Calu3 (cell line): ENCODE results near the gene CDK16. TPM values are rescaled to one million over a fixed set of nuclear protein-coding genes. Genes with fewer than 3 reads are reported as not detected.

ENCODE experiments used
- BruUV-seq: library from RNA; stranded (reverse); fragments of 400-500 nt; replicated peaks from 2 replicates; lab custom pipeline; 2021; lab: Mats Ljungman, UMichigan
- CTCF ChIA-PET: fragments of 300-600 bp; sonication (Branson Sonifier 250); formaldehyde crosslinking; loops from one replicate; lab custom pipeline; 2022; ENCODE audit warnings: antibody characterized with exemption; lab: Charles Lee
- DNase-seq: peaks from one replicate; pipeline ENCODE4 v3.0.0; 2022
- H3K27ac Mint-ChIP-seq: one replicate; pipeline ENCODE4 v1.8.0; 2022; ENCODE audit warnings: mixed read lengths; ENCODE audit not compliant: unreplicated experiment
- H3K27me3 Mint-ChIP-seq: one replicate; pipeline ENCODE4 v1.8.0; 2022; ENCODE audit warnings: mixed read lengths; ENCODE audit not compliant: unreplicated experiment
- H3K36me3 Mint-ChIP-seq: one replicate; pipeline ENCODE4 v1.8.0; 2022; ENCODE audit warnings: mild to moderate bottlenecking, moderate library complexity, mixed read lengths; ENCODE audit not compliant: insufficient read depth, unreplicated experiment
- H3K4me1 Mint-ChIP-seq: one replicate; pipeline ENCODE4 v1.8.0; 2022; ENCODE audit warnings: mild to moderate bottlenecking, low read depth, mixed read lengths; ENCODE audit not compliant: unreplicated experiment
- H3K4me3 Mint-ChIP-seq: one replicate; pipeline ENCODE4 v1.8.0; 2022; ENCODE audit warnings: mild to moderate bottlenecking, low read depth, moderate library complexity, mixed read lengths; ENCODE audit not compliant: unreplicated experiment
- H3K9me3 Mint-ChIP-seq: one replicate; pipeline ENCODE4 v1.8.0; 2022; ENCODE audit warnings: low read depth, mixed read lengths; ENCODE audit not compliant: unreplicated experiment
- CTCF ChIP-seq: fragments of 200-600 bp; IDR thresholded peaks from one replicate; pipeline ENCODE4 v1.8.0; 2022; ENCODE audit warnings: antibody characterized with exemption; ENCODE audit not compliant: unreplicated experiment
- intact Hi-C: fragments of 100-400 bp; cut with micrococcal nuclease; formaldehyde crosslinking; loops from one replicate; pipeline ENCODE4 v1.10.0; 2022; ENCODE audit not compliant: unreplicated experiment
- total RNA-seq: library from RNA; stranded (reverse); gene quantifications from 2 replicates; pipeline ENCODE4 v1.2.3, GENCODE V29; 2022

CDK16 gene
- total RNA-seq, 1 experiment from 2014 or later, result 154 TPM

- BruUV-seq, result no TSS peak
- no peak for TF ChIP-seq CTCF
- Mint-ChIP-seq H3K27me3 (no peaks in the 10 kb centered on the region), H3K27ac (peak overlapping the region; percentile 86), H3K4me3 (peak overlapping the region; percentile 80), H3K9me3 (no peaks in the 10 kb centered on the region), H3K4me1 (peaks cover 18% of the 10 kb centered on the region), H3K36me3 (peaks cover 59% of the 10 kb centered on the region)
- intact Hi-C loops, result loop anchor here (10.0 kb wide), 1 partner anchor 829 kb away; no protein-coding TSS in a partner anchor
- CTCF ChIA-PET, result interaction anchor here (1.1 kb wide), 1 partner anchor 326 kb away, joined by 4 read pairs; no protein-coding TSS in a partner anchor
- no peak for DNase-seq
Measured at GRCh38 chrX:47196098-47196497, 22.4 kb upstream of the CDK16 start.

GRCh38 chrX:47197526-47197925 is 21.0 kb upstream of the CDK16 start:
- intact Hi-C loops, result loop anchor here (10.0 kb wide), 1 partner anchor 827 kb away; no protein-coding TSS in a partner anchor
- Mint-ChIP-seq H3K4me1 (peaks cover 18% of the 10 kb centered on the region), H3K9me3 (no peaks in the 10 kb centered on the region), H3K4me3 (no peak overlapping the region), H3K27ac (no peak overlapping the region), H3K36me3 (peaks cover 68% of the 10 kb centered on the region), H3K27me3 (no peaks in the 10 kb centered on the region)
- CTCF ChIA-PET, result no interaction called here
- no TSS peak for BruUV-seq
- TF ChIP-seq CTCF, result no peak
- DNase-seq, result no peak

- Mint-ChIP-seq H3K27me3 (no peaks in the 10 kb centered on the region), H3K36me3 (peaks cover 71% of the 10 kb centered on the region), H3K9me3 (no peaks in the 10 kb centered on the region), H3K4me1 (peaks cover 18% of the 10 kb centered on the region), H3K4me3 (no peak overlapping the region), H3K27ac (no peak overlapping the region)
- no TSS peak for BruUV-seq
- no peak for TF ChIP-seq CTCF
- DNase-seq, result no peak
- intact Hi-C loops, result loop anchor here (10.0 kb wide), 1 partner anchor 827 kb away; no protein-coding TSS in a partner anchor
- CTCF ChIA-PET, result no interaction called here
Measured at GRCh38 chrX:47198026-47198686, 20.3 kb upstream of the CDK16 start.

- no peak overlapping the region for H3K4me3 Mint-ChIP-seq
- no peaks in the 10 kb centered on the region for H3K9me3 Mint-ChIP-seq
- peaks cover 71% of the 10 kb centered on the region for H3K36me3 Mint-ChIP-seq
- no peak for DNase-seq
- TF ChIP-seq CTCF, result no peak
- intact Hi-C loops, result loop anchor here (10.0 kb wide), 1 partner anchor 826 kb away; no protein-coding TSS in a partner anchor
- H3K4me1 Mint-ChIP-seq, result peaks cover 18% of the 10 kb centered on the region
- BruUV-seq, result no TSS peak
- H3K27ac Mint-ChIP-seq, result no peak overlapping the region
- CTCF ChIA-PET, result no interaction called here
- no peaks in the 10 kb centered on the region for H3K27me3 Mint-ChIP-seq
Measured at GRCh38 chrX:47198687-47199080, 19.8 kb upstream of the CDK16 start.
